WERI-Rb-1 (cell line): ENCODE measurements around the gene TFDP2.

Experiments used
- DNase-seq: peaks from one replicate; pipeline ENCODE4 v3.0.0-alpha.2; 2020
- H3K27ac ChIP-seq: fragments of 250-450 bp; sonication (Bioruptor Pico); 2 replicates; pipeline ENCODE4 v1.5.1; 2020; ENCODE audit warnings: mild to moderate bottlenecking, moderate library complexity
- H3K27me3 ChIP-seq: fragments of 250-450 bp; sonication (Bioruptor Pico); 2 replicates; pipeline ENCODE4 v1.5.1; 2021; ENCODE audit warnings: mild to moderate bottlenecking, low read depth, moderate library complexity; ENCODE audit not compliant: insufficient read depth, severe bottlenecking
- H3K36me3 ChIP-seq: fragments of 250-450 bp; sonication (Bioruptor Pico); 2 replicates; pipeline ENCODE4 v1.5.1; 2020; ENCODE audit warnings: mild to moderate bottlenecking, moderate library complexity
- H3K4me3 ChIP-seq: 2 replicates; pipeline ENCODE4 v1.5.1; 2011; ENCODE audit warnings: low read depth, mild to moderate bottlenecking, control low read depth, low read length
- H3K9me3 ChIP-seq: fragments of 250-450 bp; sonication (Bioruptor Pico); 2 replicates; pipeline ENCODE4 v1.5.1; 2021; ENCODE audit warnings: mild to moderate bottlenecking, moderate library complexity; ENCODE audit not compliant: severe bottlenecking
- CTCF ChIP-seq: IDR thresholded peaks from 2 replicates; pipeline ENCODE4 v1.5.1; 2011; ENCODE audit warnings: low read depth, mild to moderate bottlenecking, control low read depth, inconsistent platforms, low read length

The TFDP2 gene

GRCh38 chr3:142046320-142047020, 102.9 kb downstream of the TFDP2 start:
- no peak for TF ChIP-seq CTCF
- Histone ChIP-seq H3K9me3 (no peaks in the 10 kb centered on the region), H3K4me3 (no peak overlapping the region), H3K27me3 (no peaks in the 10 kb centered on the region), H3K27ac (no peak overlapping the region), H3K36me3 (no peaks in the 10 kb centered on the region)
- no peak for DNase-seq

GRCh38 chr3:142040941-142041491, 108.3 kb downstream of the TFDP2 start:
- Histone ChIP-seq H3K4me3 (no peak overlapping the region), H3K27me3 (no peaks in the 10 kb centered on the region), H3K27ac (no peak overlapping the region), H3K36me3 (no peaks in the 10 kb centered on the region), H3K9me3 (no peaks in the 10 kb centered on the region)
- TF ChIP-seq CTCF: no peak
- peak; percentile 55 for DNase-seq

- Histone ChIP-seq H3K27ac (no peak overlapping the region), H3K4me3 (no peak overlapping the region), H3K36me3 (no peaks in the 10 kb centered on the region; the same call in 1 of the 2 replicates), H3K9me3 (no peaks in the 10 kb centered on the region), H3K27me3 (no peaks in the 10 kb centered on the region)
- no peak for TF ChIP-seq CTCF
- DNase-seq: no peak
Observed at GRCh38 chr3:142035308-142035922, 113.9 kb downstream of the TFDP2 start.

GRCh38 chr3:142033292-142033691, 116.1 kb downstream of the TFDP2 start:
- no peak overlapping the region for H3K27ac ChIP-seq
- no peaks in the 10 kb centered on the region for H3K9me3 ChIP-seq
- no peak overlapping the region for H3K4me3 ChIP-seq
- DNase-seq: no peak
- H3K27me3 ChIP-seq: no peaks in the 10 kb centered on the region
- H3K36me3 ChIP-seq: no peaks in the 10 kb centered on the region; the same call in 1 of the 2 replicates
- no peak for TF ChIP-seq CTCF

- no peak for DNase-seq
- Histone ChIP-seq H3K36me3 (no peaks in the 10 kb centered on the region; the same call in 1 of the 2 replicates), H3K27me3 (no peaks in the 10 kb centered on the region), H3K27ac (no peak overlapping the region), H3K4me3 (no peak overlapping the region), H3K9me3 (no peaks in the 10 kb centered on the region)
- TF ChIP-seq CTCF: no peak
Observed at GRCh38 chr3:142031575-142031974, 117.8 kb downstream of the TFDP2 start.
